22Rv1 (cell line): ENCODE data around the gene RASSF5.

Experiments
- ZFX ChIP-seq: fragments of 450-650 bp; IDR thresholded peaks from 2 replicates; pipeline ENCODE4 v1.6.1; 2017; ENCODE audit warnings: antibody characterized with exemption, borderline replicate concordance
- TF ChIP-seq, protein P1 (sequence below): fragments of 450-650 bp; IDR thresholded peaks from 2 replicates; pipeline ENCODE4 v1.5.1; 2017; ENCODE audit warnings: mild to moderate bottlenecking

DNA sequence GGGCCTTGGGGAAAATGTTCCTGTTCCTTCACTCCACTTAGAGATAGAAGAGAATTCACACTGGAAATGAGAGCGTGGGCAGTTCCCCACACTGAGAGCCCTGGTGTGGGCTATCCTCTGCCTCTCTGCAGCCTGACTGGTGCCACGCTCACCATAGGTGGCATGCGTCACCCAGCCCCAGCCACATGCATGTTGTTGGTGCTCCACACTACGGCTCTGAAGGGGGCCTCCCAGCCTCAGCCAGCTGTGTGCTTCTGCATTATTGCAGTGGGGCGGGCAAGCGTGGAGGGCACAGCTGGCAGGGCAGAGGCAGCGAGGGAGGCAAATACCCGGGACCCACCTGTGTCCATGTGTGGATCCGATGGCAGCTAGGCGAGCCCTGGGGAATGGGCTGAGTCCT is 14.7 kb upstream of the RASSF5 start:
- TF ChIP-seq, protein P1, sequence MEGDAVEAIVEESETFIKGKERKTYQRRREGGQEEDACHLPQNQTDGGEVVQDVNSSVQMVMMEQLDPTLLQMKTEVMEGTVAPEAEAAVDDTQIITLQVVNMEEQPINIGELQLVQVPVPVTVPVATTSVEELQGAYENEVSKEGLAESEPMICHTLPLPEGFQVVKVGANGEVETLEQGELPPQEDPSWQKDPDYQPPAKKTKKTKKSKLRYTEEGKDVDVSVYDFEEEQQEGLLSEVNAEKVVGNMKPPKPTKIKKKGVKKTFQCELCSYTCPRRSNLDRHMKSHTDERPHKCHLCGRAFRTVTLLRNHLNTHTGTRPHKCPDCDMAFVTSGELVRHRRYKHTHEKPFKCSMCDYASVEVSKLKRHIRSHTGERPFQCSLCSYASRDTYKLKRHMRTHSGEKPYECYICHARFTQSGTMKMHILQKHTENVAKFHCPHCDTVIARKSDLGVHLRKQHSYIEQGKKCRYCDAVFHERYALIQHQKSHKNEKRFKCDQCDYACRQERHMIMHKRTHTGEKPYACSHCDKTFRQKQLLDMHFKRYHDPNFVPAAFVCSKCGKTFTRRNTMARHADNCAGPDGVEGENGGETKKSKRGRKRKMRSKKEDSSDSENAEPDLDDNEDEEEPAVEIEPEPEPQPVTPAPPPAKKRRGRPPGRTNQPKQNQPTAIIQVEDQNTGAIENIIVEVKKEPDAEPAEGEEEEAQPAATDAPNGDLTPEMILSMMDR = no peak
- no peak for TF ChIP-seq ZFX
